Muscle of leg (tissue), 11 donors: ENCODE measurements around the gene C1orf56. TPM values are rescaled to one million over a fixed set of nuclear protein-coding genes. Genes with fewer than 3 reads are reported as not detected.
"Not testable (repeated sequence)": the region's sequence is repeated elsewhere in the genome, so short reads cannot be mapped to it uniquely, and the experiment has no call there.

Experiments used
- DNase-seq: peaks from one replicate; pipeline ENCODE4 v3.0.0; 2013
- H3K27ac ChIP-seq: one replicate; pipeline ENCODE4 v1.5.1; 2013; ENCODE audit warnings: mild to moderate bottlenecking, low read length, control low read depth
- H3K27me3 ChIP-seq: one replicate; pipeline ENCODE4 v1.6.1; 2013; ENCODE audit warnings: low read length; ENCODE audit not compliant: control insufficient read depth, insufficient read depth
- H3K36me3 ChIP-seq: one replicate; pipeline ENCODE4 v1.6.1; 2013; ENCODE audit warnings: low read length; ENCODE audit not compliant: control insufficient read depth, insufficient read depth
- H3K4me1 ChIP-seq: one replicate; pipeline ENCODE4 v1.6.1; 2013; ENCODE audit warnings: low read length; ENCODE audit not compliant: control insufficient read depth, insufficient read depth
- H3K4me3 ChIP-seq: one replicate; pipeline ENCODE4 v1.5.1; 2013; ENCODE audit warnings: low read length, control low read depth
- H3K9me3 ChIP-seq: replicated peaks from 2 replicates; pipeline ENCODE4 v1.6.1; 2013; ENCODE audit warnings: low read depth, low read length; ENCODE audit not compliant: control insufficient read depth
- WGBS: methylation state at CpG from one replicate; pipeline ENCODE4 v1.1.5; 2013; ENCODE audit warnings: missing lambda C conversion rate; ENCODE audit not compliant: insufficient coverage; 5-methylcytosine and 5-hydroxymethylcytosine counted together
- polyA plus RNA-seq, 8 donors: library from polyadenylated mRNA; unstranded; fragments of 120-200 nt; gene quantifications; one replicate each; pipeline versions ENCODE4 v1.2.1 to v1.2.3, GENCODE V29; 2013; ENCODE audit warnings: inconsistent platforms in 1 of 8, low replicate concordance in 1 of 8; ENCODE audit not compliant: insufficient read length in 8 of 8, insufficient read depth in 1 of 8
- total RNA-seq: library from RNA; stranded (reverse); fragments of 120-200 nt; gene quantifications from one replicate; pipeline ENCODE4 v1.2.4, GENCODE V29; 2013

The C1orf56 gene
- total and polyA plus RNA-seq, 9 donors: 2.6 to 8.6 (median 5.8) TPM

GRCh38 chr1:151072224-151072623 lies 24.7 kb downstream of the C1orf56 start:
- Histone ChIP-seq H3K9me3 (no peaks in the 10 kb centered on the region), H3K4me3 (no peak overlapping the region), H3K27ac (no peak overlapping the region), H3K36me3 (peaks cover 9% of the 10 kb centered on the region), H3K4me1 (peaks cover 16% of the 10 kb centered on the region), H3K27me3 (no peaks in the 10 kb centered on the region)
- no peak for DNase-seq
- 75% methylated on average over 11 of the region's 13 CpGs for WGBS

- 86% methylated on average over 1 of the region's 4 CpGs for WGBS
- Histone ChIP-seq H3K36me3 (no peaks in the 10 kb centered on the region), H3K4me1 (no peaks in the 10 kb centered on the region), H3K4me3 (no peak overlapping the region), H3K27me3 (no peaks in the 10 kb centered on the region), H3K9me3 (no peaks in the 10 kb centered on the region), H3K27ac (no peak overlapping the region)
- DNase-seq: no peak
Measured at GRCh38 chr1:151085953-151086559, 38.5 kb downstream of the C1orf56 start.

GRCh38 chr1:151097426-151097825 lies 49.9 kb downstream of the C1orf56 start:
- DNase-seq, H3K4me3 ChIP-seq, H3K4me1 ChIP-seq, H3K27me3 ChIP-seq, H3K36me3 ChIP-seq, H3K9me3 ChIP-seq, H3K27ac ChIP-seq: not testable (repeated sequence)
- 87% methylated on average over 2 of the region's 6 CpGs for WGBS

- no peak overlapping the region for H3K4me3 ChIP-seq
- H3K4me1 ChIP-seq: no peaks in the 10 kb centered on the region
- no CpG with 5 or more reads among the region's 1 CpG for WGBS
- no peak overlapping the region for H3K27ac ChIP-seq
- no peaks in the 10 kb centered on the region for H3K27me3 ChIP-seq
- no peak for DNase-seq
- H3K9me3 ChIP-seq: no peaks in the 10 kb centered on the region
- peaks cover 3% of the 10 kb centered on the region for H3K36me3 ChIP-seq
Measured at GRCh38 chr1:151098126-151098525, 50.6 kb downstream of the C1orf56 start.

Other genes starting within 250 kb of the C1orf56 start
- gene CTSK, start 239.5 kb upstream of the C1orf56 start, total RNA-seq: 110 TPM
- 100 to 1,000 TPM in 1 of 8 donors, 10 to 100 TPM in 7; 42.9 to 102 (median 54.1) TPM for gene CTSK, start 239.5 kb upstream of the C1orf56 start, polyA plus RNA-seq
- 30.9 TPM for gene ARNT, start 171.2 kb upstream of the C1orf56 start, total RNA-seq
- gene ARNT, start 171.2 kb upstream of the C1orf56 start, polyA plus RNA-seq: 10 to 100 TPM; 30.2 to 44.1 (median 33.1) TPM
- gene CTXND2, start 160.6 kb upstream of the C1orf56 start, total RNA-seq: not detected
- not detected for gene CTXND2, start 160.6 kb upstream of the C1orf56 start, polyA plus RNA-seq
- 40.6 TPM for gene SETDB1, start 121.4 kb upstream of the C1orf56 start, total RNA-seq
- gene SETDB1, start 121.4 kb upstream of the C1orf56 start, polyA plus RNA-seq: 10 to 100 TPM; 31.5 to 41.5 (median 36.3) TPM
- 47.3 TPM for gene CERS2, start 72.9 kb upstream of the C1orf56 start, total RNA-seq
- gene CERS2, start 72.9 kb upstream of the C1orf56 start, polyA plus RNA-seq: 100 to 1,000 TPM in 2 of 8 donors, 10 to 100 TPM in 6; 62.3 to 111 (median 84.0) TPM
- 0.04 TPM for gene ANXA9, start 65.5 kb upstream of the C1orf56 start, total RNA-seq
- gene ANXA9, start 65.5 kb upstream of the C1orf56 start, polyA plus RNA-seq: 1 to 10 TPM; 2.1 to 3.5 (median 2.5) TPM
- gene MINDY1, start 40.8 kb upstream of the C1orf56 start, total RNA-seq: 15.7 TPM
- gene MINDY1, start 40.8 kb upstream of the C1orf56 start, polyA plus RNA-seq: 10 to 100 TPM; 15.8 to 20.4 (median 17.0) TPM
- 19.3 TPM for gene PRUNE1, start 39.3 kb upstream of the C1orf56 start, total RNA-seq
- 10 to 100 TPM; 23.4 to 29.8 (median 25.6) TPM for gene PRUNE1, start 39.3 kb upstream of the C1orf56 start, polyA plus RNA-seq
- gene BNIPL, start 11.2 kb upstream of the C1orf56 start, total RNA-seq: 0.53 TPM
- gene BNIPL, start 11.2 kb upstream of the C1orf56 start, polyA plus RNA-seq: 1 to 10 TPM in 3 of 8 donors, under 1 TPM in 5; 0.22 to 5.1 (median 0.69) TPM
- 42.6 TPM for gene CDC42SE1, start 11.9 kb downstream of the C1orf56 start, total RNA-seq
- 10 to 100 TPM; 47.5 to 68.4 (median 54.3) TPM for gene CDC42SE1, start 11.9 kb downstream of the C1orf56 start, polyA plus RNA-seq
- gene MLLT11, start 12.6 kb downstream of the C1orf56 start, total RNA-seq: 5.5 TPM
- gene MLLT11, start 12.6 kb downstream of the C1orf56 start, polyA plus RNA-seq: 10 to 100 TPM; 11.0 to 20.1 (median 15.2) TPM
- 8.2 TPM for gene GABPB2, start 23.0 kb downstream of the C1orf56 start, total RNA-seq
- gene GABPB2, start 23.0 kb downstream of the C1orf56 start, polyA plus RNA-seq: 1 to 10 TPM; 3.7 to 6.3 (median 4.8) TPM
- 33.4 TPM for gene SEMA6C, start 98.9 kb downstream of the C1orf56 start, total RNA-seq
- gene SEMA6C, start 98.9 kb downstream of the C1orf56 start, polyA plus RNA-seq: 100 to 1,000 TPM in 1 of 8 donors, 10 to 100 TPM in 7; 56.3 to 112 (median 88.1) TPM
- 3.0 TPM for gene TNFAIP8L2, start 108.9 kb downstream of the C1orf56 start, total RNA-seq
- gene TNFAIP8L2, start 108.9 kb downstream of the C1orf56 start, polyA plus RNA-seq: 1 to 10 TPM; 1.5 to 2.5 (median 2.1) TPM
- 14.1 TPM for gene LYSMD1, start 118.2 kb downstream of the C1orf56 start, total RNA-seq
- gene LYSMD1, start 118.2 kb downstream of the C1orf56 start, polyA plus RNA-seq: 10 to 100 TPM; 10.2 to 12.9 (median 11.6) TPM
- gene SCNM1, start 118.4 kb downstream of the C1orf56 start, total RNA-seq: 53.6 TPM
- 10 to 100 TPM; 32.9 to 42.8 (median 36.7) TPM for gene SCNM1, start 118.4 kb downstream of the C1orf56 start, polyA plus RNA-seq
- gene TMOD4, start 128.2 kb downstream of the C1orf56 start, total RNA-seq: 15.2 TPM
- gene TMOD4, start 128.2 kb downstream of the C1orf56 start, polyA plus RNA-seq: 10 to 100 TPM; 15.4 to 38.4 (median 22.6) TPM
- 45.0 TPM for gene VPS72, start 142.4 kb downstream of the C1orf56 start, total RNA-seq
- gene VPS72, start 142.4 kb downstream of the C1orf56 start, polyA plus RNA-seq: 10 to 100 TPM; 44.2 to 59.9 (median 52.8) TPM
- 27.1 TPM for gene PIP5K1A, start 150.8 kb downstream of the C1orf56 start, total RNA-seq
- gene PIP5K1A, start 150.8 kb downstream of the C1orf56 start, polyA plus RNA-seq: 10 to 100 TPM; 35.0 to 46.0 (median 38.3) TPM
- gene PSMD4, start 207.0 kb downstream of the C1orf56 start, total RNA-seq: 183 TPM
- 100 to 1,000 TPM; 122 to 141 (median 128) TPM for gene PSMD4, start 207.0 kb downstream of the C1orf56 start, polyA plus RNA-seq
- 8.5 TPM for gene ZNF687, start 234.5 kb downstream of the C1orf56 start, total RNA-seq
- gene ZNF687, start 234.5 kb downstream of the C1orf56 start, polyA plus RNA-seq: 10 to 100 TPM; 11.1 to 14.8 (median 13.7) TPM